ENCODE measurements around the gene TMPRSS2.
"Not testable (repeated sequence)": the region's sequence is repeated elsewhere in the genome, so short reads cannot be mapped to it uniquely, and the experiment has no call there.

DNA sequence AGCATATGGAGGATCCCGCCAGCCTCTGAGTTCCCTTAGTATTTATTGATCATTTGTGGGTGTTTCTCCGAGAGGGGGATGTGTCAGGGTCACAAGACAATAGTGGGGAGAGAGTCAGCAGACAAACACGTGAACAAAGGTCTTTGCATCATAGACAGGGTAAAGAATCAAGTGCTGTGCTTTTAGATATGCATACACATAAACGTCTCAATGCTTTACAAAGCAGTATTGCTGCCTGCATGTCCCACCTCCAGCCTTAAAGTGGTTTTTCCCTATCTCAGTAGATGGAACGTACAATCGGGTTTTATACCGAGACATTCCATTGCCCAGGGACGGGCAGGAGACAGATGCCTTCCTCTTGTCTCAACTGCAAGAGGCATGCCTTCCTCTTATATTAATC lies 87.0 kb downstream of the TMPRSS2 start:
- not testable (repeated sequence) for TF ChIP-seq POLR2A, EP300 (IDR thresholded peaks at IDR 0.05)
